Esophagus (tissue), 2 donors: Measurements from ENCODE around the gene ABO. TPM values are rescaled to one million over a fixed set of nuclear protein-coding genes. Genes with fewer than 3 reads are reported as not detected.
"Not testable (repeated sequence)": the region's sequence is repeated elsewhere in the genome, so short reads cannot be mapped to it uniquely, and the experiment has no call there.

Source experiments
- H3K27ac ChIP-seq, 2 donors: one replicate each; pipeline ENCODE4 v1.5.1; 2013; ENCODE audit warnings: low read depth in 2 of 2, mild to moderate bottlenecking in 2 of 2, inconsistent platforms in 1 of 2, low read length in 1 of 2, moderate library complexity in 1 of 2
- H3K27me3 ChIP-seq, 2 donors: one replicate each; pipeline ENCODE4 v1.6.1; 2013; ENCODE audit warnings: low read length in 2 of 2, control low read depth in 1 of 2, mild to moderate bottlenecking in 1 of 2; ENCODE audit not compliant: insufficient read depth in 2 of 2, control insufficient read depth in 1 of 2
- H3K36me3 ChIP-seq, 2 donors: one replicate each; pipeline ENCODE4 v1.6.1; 2013; ENCODE audit warnings: low read length in 1 of 2; ENCODE audit not compliant: control insufficient read depth in 2 of 2, insufficient read depth in 2 of 2
- H3K4me1 ChIP-seq, 2 donors: one replicate each; pipeline ENCODE4 v1.6.1; 2013; ENCODE audit warnings: low read length in 1 of 2; ENCODE audit not compliant: control insufficient read depth in 2 of 2, insufficient read depth in 2 of 2
- H3K4me3 ChIP-seq, 2 donors: one replicate each; pipeline ENCODE4 v1.5.1; 2013; ENCODE audit warnings: low read length in 2 of 2, mild to moderate bottlenecking in 2 of 2, low read depth in 1 of 2, moderate library complexity in 1 of 2
- H3K9me3 ChIP-seq, 2 donors: one replicate each; pipeline ENCODE4 v1.6.1; 2013; ENCODE audit warnings: mild to moderate bottlenecking in 2 of 2, low read depth in 1 of 2, low read length in 1 of 2, moderate library complexity in 1 of 2; ENCODE audit not compliant: control insufficient read depth in 2 of 2, insufficient read depth in 1 of 2
- WGBS, 2 donors: extraction: QIAGEN DNeasy Blood & Tissue Kit; methylation state at CpG; one replicate each; pipeline ENCODE4 v1.1.7; 2013; 5-methylcytosine and 5-hydroxymethylcytosine counted together
- polyA plus RNA-seq, 2 donors: library from polyadenylated mRNA; stranded (reverse); fragments of 200-250 nt; gene quantifications; one replicate each; pipeline ENCODE4 v1.2.3, GENCODE V29; 2013
- donor health status: healthy with polysubstance abuse.
- donor health status: Bipolar disorder and iron deficiency.

Gene ABO
- polyA plus RNA-seq, 2 donors: 7.7 to 15.6 TPM

DNA sequence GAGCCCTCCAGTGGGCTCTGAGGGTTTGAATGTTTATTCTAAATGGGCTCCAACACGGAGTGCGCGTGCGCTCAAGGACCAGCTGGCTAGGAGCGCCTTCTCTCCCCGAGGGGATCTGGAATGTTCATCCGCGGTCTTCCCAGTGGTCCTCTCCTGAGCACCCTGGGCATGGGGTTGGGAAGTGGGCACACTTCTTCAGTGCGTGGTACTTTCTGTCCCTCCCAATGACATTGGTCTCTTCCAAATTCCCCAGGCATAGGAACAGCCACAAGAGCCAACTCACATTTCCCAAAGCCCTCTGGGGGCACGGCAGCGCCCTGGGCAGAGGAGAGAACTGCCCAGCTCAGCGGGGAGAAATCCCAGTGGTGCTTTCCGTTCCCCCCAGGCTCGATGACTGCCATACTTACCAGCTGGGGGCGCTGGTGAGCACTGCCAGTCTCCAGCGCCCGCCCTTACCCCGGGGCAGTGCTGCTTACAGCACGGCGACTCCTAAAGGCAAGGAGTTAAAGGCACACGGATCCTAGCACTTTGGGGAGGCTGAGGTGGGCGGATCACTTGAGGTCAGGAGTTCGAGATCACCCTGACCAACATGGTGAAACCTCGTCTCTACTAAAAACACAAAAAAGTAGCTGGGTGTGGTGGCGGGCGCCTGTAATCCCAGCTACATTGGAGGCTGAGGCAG lies 36.0 kb downstream of the ABO start:
- Histone ChIP-seq H3K27ac (peak overlapping the region; percentile 36 to 62), H3K27me3 (no peaks in the 10 kb centered on the region), H3K4me1 (peaks cover 0 to 20% of the 10 kb centered on the region in 2 donors), H3K36me3 (no peaks in the 10 kb centered on the region), H3K9me3 (no peaks in the 10 kb centered on the region), H3K4me3 (peak overlapping the region in 1 of 2 donors; percentile 29)
- WGBS, 2 donors: 12 to 14% methylated on average over 26 of the region's 26 CpGs

DNA sequence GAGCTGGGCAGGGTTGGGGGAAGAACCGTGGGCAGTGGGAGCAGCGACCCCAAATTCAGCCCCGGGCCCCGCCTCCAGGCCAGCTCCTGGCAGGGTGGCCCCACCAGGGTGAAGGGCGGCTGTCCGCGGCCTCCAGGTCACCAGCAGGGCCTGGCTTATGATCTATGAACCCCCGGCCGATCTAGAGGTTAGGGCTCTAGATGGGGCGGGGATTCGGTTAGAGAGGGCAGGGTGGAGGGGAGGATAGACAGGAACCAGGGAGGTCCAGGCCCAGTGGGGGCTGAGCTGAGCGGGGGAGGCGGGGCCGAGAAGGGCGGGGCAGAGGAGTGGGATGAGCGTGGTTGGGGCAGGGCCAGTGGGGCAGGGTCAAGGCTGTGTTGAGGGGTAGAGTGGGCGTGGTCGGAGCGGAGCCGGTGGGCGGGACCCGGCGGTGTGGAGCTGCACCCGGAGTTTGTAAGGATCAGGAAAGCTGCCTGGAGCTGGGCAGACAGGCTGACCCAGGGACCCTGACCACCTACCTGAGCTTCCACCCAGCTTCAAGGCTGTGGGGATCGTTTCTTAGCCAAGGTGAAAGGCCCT lies 36.6 kb downstream of the ABO start:
- peaks cover 0 to 20% of the 10 kb centered on the region in 2 donors for H3K4me1 ChIP-seq
- WGBS, 2 donors: 17 to 18% methylated on average over 25 of the region's 25 CpGs
- no peaks in the 10 kb centered on the region for H3K27me3 ChIP-seq
- no peaks in the 10 kb centered on the region for H3K9me3 ChIP-seq
- peak overlapping the region in 1 of 2 donors; percentile 29 for H3K4me3 ChIP-seq
- no peaks in the 10 kb centered on the region for H3K36me3 ChIP-seq
- H3K27ac ChIP-seq: peak overlapping the region; percentile 36 to 62

DNA sequence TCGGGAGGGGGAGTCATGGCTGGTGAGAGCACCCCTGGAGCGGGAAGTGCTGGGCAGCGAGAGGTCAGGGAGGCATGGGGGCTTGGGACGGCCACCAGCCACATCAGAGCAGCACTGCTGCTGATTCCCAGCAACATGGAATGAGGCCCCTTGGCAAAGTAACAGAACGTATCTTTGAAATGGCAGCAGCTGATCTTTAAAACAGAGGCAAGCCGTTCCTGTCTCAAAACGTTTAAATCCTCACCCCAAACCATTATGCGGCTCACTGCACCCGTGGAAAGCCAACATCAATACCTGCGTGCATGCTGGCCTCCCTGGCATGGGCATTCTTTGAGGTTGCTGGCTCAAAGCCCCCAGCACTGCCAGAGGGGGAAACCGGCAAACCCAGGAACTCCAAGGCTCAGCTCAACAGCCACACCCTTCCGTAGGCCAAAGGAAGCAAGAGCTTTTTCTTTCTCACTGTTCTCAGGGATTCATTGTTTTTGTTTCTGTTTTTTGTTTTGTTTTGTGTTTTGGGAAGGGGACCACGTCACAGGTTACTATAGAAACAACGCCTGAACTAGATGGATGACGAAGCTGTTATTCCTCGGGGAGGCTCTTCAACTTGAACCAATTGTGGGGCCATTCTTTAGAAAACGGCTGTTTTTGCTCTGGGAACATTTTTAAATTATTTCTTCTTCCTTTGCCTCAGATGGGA lies 37.8 kb downstream of the ABO start:
- no peaks in the 10 kb centered on the region for H3K36me3 ChIP-seq
- H3K4me1 ChIP-seq: peaks cover 0 to 20% of the 10 kb centered on the region in 2 donors
- H3K4me3 ChIP-seq: no peak overlapping the region
- WGBS, 2 donors: 36 to 49% methylated on average over 17 of the region's 17 CpGs
- no peaks in the 10 kb centered on the region for H3K27me3 ChIP-seq
- no peaks in the 10 kb centered on the region for H3K9me3 ChIP-seq
- peak overlapping the region; percentile 30 to 77 for H3K27ac ChIP-seq

DNA sequence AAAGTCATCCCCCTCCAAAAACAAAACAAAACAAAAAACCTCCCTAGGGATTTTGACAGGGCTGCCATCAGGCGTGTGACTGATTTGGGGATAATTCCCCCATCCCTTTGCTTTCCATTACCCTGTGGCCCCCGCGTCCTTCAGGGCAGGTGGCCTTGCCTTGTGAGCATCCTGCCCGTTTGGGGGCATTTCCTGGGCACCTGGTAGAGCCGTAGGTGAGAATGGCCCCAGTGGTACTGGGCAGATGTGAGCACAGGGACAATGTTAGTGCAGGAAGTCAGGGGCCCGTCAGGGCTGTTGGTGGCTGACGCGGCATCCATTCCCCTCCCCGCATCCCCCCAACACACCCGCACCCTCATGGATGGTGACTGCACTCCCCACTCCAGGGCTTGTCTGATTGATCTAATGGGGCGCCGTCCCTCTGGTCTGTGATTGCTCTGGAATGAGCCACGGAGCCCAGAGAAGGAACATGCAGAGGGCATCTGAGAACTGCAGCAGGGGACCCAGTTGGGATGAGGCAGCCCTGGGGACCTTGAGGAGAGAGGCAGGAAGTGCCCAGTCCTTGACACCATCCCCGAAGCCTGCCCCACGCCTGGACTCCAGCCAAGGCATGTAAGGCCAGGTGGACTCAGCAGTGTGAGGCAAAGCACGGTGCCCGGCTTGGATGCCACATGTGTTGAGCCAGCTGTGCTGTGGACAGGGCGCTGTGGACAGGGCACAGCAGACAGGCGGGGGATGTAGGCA lies 38.5 kb downstream of the ABO start:
- Histone ChIP-seq H3K27ac (peak overlapping the region; percentile 30 to 59), H3K4me1 (peaks cover 0 to 20% of the 10 kb centered on the region in 2 donors)
- not testable (repeated sequence) for H3K9me3 ChIP-seq, H3K4me3 ChIP-seq, H3K36me3 ChIP-seq, H3K27me3 ChIP-seq
- WGBS, 2 donors: 70 to 71% methylated on average over 15 to 19 of the region's 19 CpGs

DNA sequence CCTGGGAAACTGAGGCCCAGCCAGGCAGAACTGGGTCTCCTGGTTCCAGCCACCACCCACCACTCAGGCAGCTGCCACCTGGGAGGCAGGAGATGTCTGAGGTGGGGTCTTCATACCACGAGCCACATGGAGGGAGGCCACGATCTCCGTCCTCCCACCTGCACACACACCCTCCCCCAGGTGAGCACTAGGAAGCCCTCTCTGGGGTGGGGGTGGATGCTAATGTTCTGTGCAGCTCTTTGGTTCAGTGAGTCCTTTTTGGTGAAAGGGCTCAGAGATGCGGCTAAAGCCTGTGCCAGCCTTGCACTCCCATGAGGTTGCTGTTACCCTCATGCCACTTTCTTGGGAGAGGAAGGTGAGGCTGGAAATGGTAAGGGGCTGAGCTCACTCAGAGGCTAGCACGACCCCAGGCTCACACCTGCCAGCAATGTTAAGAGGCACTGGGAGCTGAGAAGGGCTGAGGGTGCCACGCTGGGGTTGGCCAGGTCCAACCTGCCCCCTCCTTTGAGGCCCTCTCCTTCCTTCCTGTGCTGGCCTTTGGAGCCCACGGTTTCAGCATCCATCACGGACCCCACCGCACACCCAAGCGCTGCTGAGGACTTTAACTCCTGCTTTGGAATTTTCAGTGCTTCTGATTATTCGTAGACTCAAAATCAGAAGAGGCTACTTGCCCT lies 39.3 kb downstream of the ABO start:
- peaks cover 0 to 20% of the 10 kb centered on the region in 2 donors for H3K4me1 ChIP-seq
- no peaks in the 10 kb centered on the region for H3K9me3 ChIP-seq
- H3K27ac ChIP-seq: no peak overlapping the region
- no peak overlapping the region for H3K4me3 ChIP-seq
- no peaks in the 10 kb centered on the region for H3K27me3 ChIP-seq
- 84 to 86% methylated on average over 11 of the region's 11 CpGs for WGBS, 2 donors
- H3K36me3 ChIP-seq: no peaks in the 10 kb centered on the region

DNA sequence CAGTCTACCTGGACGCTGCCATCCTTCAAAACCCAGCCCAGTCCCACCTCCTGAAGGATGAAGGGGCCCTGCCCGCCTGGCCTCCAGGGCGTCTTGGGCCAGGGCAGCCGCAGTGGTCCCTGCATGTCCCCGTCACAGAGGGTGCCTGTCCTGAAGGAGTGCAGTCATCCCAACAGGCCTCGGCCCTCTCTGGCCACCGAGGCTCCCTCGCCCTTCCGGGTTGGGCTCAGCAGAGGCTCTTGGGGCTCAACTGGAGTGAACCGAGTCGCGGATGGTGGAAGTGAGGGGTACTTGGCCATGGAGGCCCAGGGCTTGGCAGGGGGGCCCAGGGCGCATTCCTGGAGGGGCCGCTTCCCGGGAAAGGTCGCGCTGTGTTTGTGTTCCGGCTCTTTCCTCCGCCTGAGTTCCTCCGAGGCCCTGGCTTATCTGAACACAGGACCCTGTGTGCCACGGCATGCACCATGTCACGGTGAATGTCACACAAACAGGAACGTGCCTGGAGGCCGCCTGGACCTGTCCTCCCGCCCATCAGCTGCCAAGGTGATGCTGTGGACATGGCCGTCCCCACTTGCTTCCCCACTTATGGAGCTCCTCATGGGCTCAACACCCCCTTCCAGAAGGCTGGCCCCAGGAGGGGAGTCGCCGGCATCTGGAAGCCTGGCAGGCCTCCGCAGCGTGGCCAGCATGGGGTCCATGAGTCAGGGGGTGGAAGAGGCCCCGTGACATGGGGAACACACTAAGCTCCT lies 40.3 kb downstream of the ABO start:
- peaks cover 0 to 20% of the 10 kb centered on the region in 2 donors for H3K4me1 ChIP-seq
- H3K9me3 ChIP-seq: no peaks in the 10 kb centered on the region
- no peaks in the 10 kb centered on the region for H3K27me3 ChIP-seq
- no peaks in the 10 kb centered on the region for H3K36me3 ChIP-seq
- WGBS, 2 donors: 85 to 86% methylated on average over 31 of the region's 31 CpGs
- H3K4me3 ChIP-seq: no peak overlapping the region
- no peak overlapping the region for H3K27ac ChIP-seq

DNA sequence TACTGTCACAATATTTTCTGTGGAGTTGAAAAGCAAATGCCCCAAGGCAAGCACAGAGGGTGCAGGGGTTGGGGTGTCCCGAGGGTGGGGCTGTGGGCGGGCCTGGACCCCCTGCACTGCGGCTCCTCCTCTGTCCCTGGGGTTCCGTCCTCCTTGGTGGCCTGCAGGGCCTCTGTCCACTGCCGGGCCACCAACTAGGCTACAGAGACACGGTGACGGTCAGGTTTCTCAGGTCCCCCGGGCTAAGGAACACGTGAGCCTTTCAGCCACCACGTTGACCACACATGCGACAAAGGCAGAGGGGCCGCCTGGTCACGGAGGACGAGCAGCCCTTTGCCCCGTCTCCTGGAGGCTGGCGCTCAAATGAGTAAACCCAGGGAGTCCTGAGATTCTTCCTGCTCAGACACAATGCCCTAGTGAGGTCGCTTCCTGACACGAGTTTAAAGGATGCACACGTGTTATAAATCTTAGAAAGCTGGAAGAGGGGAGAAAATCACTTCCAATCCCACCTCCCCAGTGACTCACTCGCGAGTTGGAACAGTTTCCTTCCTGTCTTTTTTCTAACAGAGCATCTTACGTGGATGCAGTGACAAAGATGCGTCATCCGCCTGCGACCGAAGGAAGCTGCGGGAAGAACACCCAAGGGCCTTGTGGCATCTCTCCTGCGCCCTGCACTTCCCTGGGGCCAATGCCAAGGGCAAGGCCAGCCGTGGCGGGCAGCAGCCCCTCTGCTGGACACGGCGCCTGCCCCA lies 41.1 kb downstream of the ABO start:
- Histone ChIP-seq H3K36me3 (no peaks in the 10 kb centered on the region), H3K4me1 (peaks cover 0 to 13% of the 10 kb centered on the region in 2 donors), H3K9me3 (no peaks in the 10 kb centered on the region), H3K27me3 (no peaks in the 10 kb centered on the region), H3K27ac (no peak overlapping the region), H3K4me3 (no peak overlapping the region)
- 79 to 81% methylated on average over 31 to 32 of the region's 32 CpGs for WGBS, 2 donors

- not testable (repeated sequence) for H3K9me3 ChIP-seq, H3K27ac ChIP-seq, H3K4me1 ChIP-seq, H3K27me3 ChIP-seq, H3K4me3 ChIP-seq, H3K36me3 ChIP-seq
- WGBS, 2 donors: 83 to 84% methylated on average over 24 of the region's 24 CpGs
Measured at GRCh38 chr9:133231934-133232568, 43.0 kb downstream of the ABO start.
